ENCODE data around the gene NDUFB2. TPM values are rescaled to one million over a fixed set of nuclear protein-coding genes. Genes with fewer than 3 reads are reported as not detected.

NDUFB2 gene
- total RNA-seq, 1 donor from 2014 or later: 174 TPM

- no peaks in the 10 kb centered on the region for H3K9me3 Mint-ChIP-seq (ENCODE audit: low read depth)
Measured at GRCh38 chr7:140653319-140654108, 43.0 kb upstream of the NDUFB2 start.

DNA sequence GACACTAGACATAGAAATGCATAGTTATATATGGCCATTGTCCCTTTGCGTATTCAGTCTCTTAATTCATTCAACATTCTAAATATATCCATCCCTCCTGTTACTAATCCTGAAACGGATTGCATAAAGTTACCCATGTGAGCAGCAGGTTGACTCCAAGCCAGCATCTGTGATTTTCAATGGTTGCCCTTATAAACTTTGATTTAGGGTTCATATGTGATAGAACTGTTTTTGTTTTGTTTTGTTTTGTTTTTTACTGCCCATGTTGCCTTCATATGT is 42.5 kb upstream of the NDUFB2 start:
- no peaks in the 10 kb centered on the region for H3K9me3 Mint-ChIP-seq (ENCODE audit: low read depth)
- no peak overlapping the region for H3K27ac Mint-ChIP-seq
- TF ChIP-seq CTCF (IDR thresholded peaks at IDR 0.05; ENCODE audit: unreplicated experiment): no peak
- H3K36me3 Mint-ChIP-seq (ENCODE audit: insufficient read depth): no peaks in the 10 kb centered on the region
- peaks cover 8% of the 10 kb centered on the region for H3K4me1 Mint-ChIP-seq (ENCODE audit: low read depth)
- no peak overlapping the region for H3K4me3 Mint-ChIP-seq (ENCODE audit: low read depth)
- H3K27me3 Mint-ChIP-seq: peaks cover 9% of the 10 kb centered on the region
- DNase-seq (ENCODE audit: low spot score, unreplicated experiment): no peak

More at GRCh38 chr7:140653319-140654108, 43.0 kb upstream of the NDUFB2 start:
- H3K27me3 Mint-ChIP-seq: peaks cover 9% of the 10 kb centered on the region
- TF ChIP-seq CTCF (IDR thresholded peaks at IDR 0.05; ENCODE audit: unreplicated experiment): peak; percentile 89
- peaks cover 8% of the 10 kb centered on the region for H3K4me1 Mint-ChIP-seq (ENCODE audit: low read depth)
- no peak overlapping the region for H3K4me3 Mint-ChIP-seq (ENCODE audit: low read depth)
- no peaks in the 10 kb centered on the region for H3K36me3 Mint-ChIP-seq (ENCODE audit: insufficient read depth)
- H3K27ac Mint-ChIP-seq: no peak overlapping the region
- DNase-seq (ENCODE audit: low spot score, unreplicated experiment): peak; percentile 56

DNA sequence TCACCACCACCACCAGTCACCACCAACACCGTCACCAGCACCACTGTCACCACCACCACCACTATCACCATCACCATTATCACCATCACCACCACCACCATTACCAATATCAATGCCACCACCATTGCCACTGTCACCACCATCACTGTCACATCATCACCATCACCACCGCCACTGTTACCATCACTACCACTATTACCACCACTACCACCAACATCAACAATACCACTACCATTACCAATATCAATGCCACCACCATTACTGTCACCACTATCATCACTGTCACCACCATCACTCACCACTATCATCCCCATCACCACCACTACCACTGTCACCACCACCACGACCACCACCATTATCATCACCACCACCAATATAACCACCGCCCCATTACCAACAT is 41.8 kb upstream of the NDUFB2 start:
- peaks cover 8% of the 10 kb centered on the region for H3K4me1 Mint-ChIP-seq (ENCODE audit: low read depth)
- H3K27me3 Mint-ChIP-seq: peaks cover 6% of the 10 kb centered on the region
- DNase-seq (ENCODE audit: low spot score, unreplicated experiment): no peak
- no peak for TF ChIP-seq CTCF (IDR thresholded peaks at IDR 0.05; ENCODE audit: unreplicated experiment)
- H3K9me3 Mint-ChIP-seq (ENCODE audit: low read depth): no peaks in the 10 kb centered on the region
- H3K36me3 Mint-ChIP-seq (ENCODE audit: insufficient read depth): no peaks in the 10 kb centered on the region
- no peak overlapping the region for H3K4me3 Mint-ChIP-seq (ENCODE audit: low read depth)
- no peak overlapping the region for H3K27ac Mint-ChIP-seq

GRCh38 chr7:140655511-140656408 is 40.7 kb upstream of the NDUFB2 start:
- Mint-ChIP-seq H3K4me1 (ENCODE audit: low read depth) (peaks cover 8% of the 10 kb centered on the region), H3K27ac (no peak overlapping the region), H3K4me3 (ENCODE audit: low read depth) (no peak overlapping the region), H3K27me3 (peaks cover 6% of the 10 kb centered on the region), H3K9me3 (ENCODE audit: low read depth) (no peaks in the 10 kb centered on the region), H3K36me3 (ENCODE audit: insufficient read depth) (no peaks in the 10 kb centered on the region)
- no peak for TF ChIP-seq CTCF (IDR thresholded peaks at IDR 0.05; ENCODE audit: unreplicated experiment)
- DNase-seq (ENCODE audit: low spot score, unreplicated experiment): no peak
